ENCODE measurements around the gene CENPF.
A peak's percentile ranks its signal among the peaks of the same experiment; 100 is the strongest.

CENPF gene, protein sequence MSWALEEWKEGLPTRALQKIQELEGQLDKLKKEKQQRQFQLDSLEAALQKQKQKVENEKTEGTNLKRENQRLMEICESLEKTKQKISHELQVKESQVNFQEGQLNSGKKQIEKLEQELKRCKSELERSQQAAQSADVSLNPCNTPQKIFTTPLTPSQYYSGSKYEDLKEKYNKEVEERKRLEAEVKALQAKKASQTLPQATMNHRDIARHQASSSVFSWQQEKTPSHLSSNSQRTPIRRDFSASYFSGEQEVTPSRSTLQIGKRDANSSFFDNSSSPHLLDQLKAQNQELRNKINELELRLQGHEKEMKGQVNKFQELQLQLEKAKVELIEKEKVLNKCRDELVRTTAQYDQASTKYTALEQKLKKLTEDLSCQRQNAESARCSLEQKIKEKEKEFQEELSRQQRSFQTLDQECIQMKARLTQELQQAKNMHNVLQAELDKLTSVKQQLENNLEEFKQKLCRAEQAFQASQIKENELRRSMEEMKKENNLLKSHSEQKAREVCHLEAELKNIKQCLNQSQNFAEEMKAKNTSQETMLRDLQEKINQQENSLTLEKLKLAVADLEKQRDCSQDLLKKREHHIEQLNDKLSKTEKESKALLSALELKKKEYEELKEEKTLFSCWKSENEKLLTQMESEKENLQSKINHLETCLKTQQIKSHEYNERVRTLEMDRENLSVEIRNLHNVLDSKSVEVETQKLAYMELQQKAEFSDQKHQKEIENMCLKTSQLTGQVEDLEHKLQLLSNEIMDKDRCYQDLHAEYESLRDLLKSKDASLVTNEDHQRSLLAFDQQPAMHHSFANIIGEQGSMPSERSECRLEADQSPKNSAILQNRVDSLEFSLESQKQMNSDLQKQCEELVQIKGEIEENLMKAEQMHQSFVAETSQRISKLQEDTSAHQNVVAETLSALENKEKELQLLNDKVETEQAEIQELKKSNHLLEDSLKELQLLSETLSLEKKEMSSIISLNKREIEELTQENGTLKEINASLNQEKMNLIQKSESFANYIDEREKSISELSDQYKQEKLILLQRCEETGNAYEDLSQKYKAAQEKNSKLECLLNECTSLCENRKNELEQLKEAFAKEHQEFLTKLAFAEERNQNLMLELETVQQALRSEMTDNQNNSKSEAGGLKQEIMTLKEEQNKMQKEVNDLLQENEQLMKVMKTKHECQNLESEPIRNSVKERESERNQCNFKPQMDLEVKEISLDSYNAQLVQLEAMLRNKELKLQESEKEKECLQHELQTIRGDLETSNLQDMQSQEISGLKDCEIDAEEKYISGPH (N-terminal part only)

GRCh38 chr1:214602764-214603657 lies at the start of gene CENPF:
Gene CENPF, plus strand, starts transcription at chr1:214603195. Its CDS starts 10,560 bp downstream, at chr1:214613755.
- DNase-seq (ENCODE audit: extremely low spot score), result peak; percentile 97
- ChIA-PET POLR2A (no interaction called here), CTCF (interaction anchor here (1.3 to 4.0 kb wide), 4 partner anchors 10 to 24 kb away, joined by 3 to 15 read pairs (median 8); no protein-coding TSS in a partner anchor)
- TF ChIP-seq, protein P1, sequence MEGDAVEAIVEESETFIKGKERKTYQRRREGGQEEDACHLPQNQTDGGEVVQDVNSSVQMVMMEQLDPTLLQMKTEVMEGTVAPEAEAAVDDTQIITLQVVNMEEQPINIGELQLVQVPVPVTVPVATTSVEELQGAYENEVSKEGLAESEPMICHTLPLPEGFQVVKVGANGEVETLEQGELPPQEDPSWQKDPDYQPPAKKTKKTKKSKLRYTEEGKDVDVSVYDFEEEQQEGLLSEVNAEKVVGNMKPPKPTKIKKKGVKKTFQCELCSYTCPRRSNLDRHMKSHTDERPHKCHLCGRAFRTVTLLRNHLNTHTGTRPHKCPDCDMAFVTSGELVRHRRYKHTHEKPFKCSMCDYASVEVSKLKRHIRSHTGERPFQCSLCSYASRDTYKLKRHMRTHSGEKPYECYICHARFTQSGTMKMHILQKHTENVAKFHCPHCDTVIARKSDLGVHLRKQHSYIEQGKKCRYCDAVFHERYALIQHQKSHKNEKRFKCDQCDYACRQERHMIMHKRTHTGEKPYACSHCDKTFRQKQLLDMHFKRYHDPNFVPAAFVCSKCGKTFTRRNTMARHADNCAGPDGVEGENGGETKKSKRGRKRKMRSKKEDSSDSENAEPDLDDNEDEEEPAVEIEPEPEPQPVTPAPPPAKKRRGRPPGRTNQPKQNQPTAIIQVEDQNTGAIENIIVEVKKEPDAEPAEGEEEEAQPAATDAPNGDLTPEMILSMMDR (IDR thresholded peaks at IDR 0.05; ENCODE audit: control extremely low read depth, extremely low read depth, low read depth, missing control alignments), result no peak

DNA sequence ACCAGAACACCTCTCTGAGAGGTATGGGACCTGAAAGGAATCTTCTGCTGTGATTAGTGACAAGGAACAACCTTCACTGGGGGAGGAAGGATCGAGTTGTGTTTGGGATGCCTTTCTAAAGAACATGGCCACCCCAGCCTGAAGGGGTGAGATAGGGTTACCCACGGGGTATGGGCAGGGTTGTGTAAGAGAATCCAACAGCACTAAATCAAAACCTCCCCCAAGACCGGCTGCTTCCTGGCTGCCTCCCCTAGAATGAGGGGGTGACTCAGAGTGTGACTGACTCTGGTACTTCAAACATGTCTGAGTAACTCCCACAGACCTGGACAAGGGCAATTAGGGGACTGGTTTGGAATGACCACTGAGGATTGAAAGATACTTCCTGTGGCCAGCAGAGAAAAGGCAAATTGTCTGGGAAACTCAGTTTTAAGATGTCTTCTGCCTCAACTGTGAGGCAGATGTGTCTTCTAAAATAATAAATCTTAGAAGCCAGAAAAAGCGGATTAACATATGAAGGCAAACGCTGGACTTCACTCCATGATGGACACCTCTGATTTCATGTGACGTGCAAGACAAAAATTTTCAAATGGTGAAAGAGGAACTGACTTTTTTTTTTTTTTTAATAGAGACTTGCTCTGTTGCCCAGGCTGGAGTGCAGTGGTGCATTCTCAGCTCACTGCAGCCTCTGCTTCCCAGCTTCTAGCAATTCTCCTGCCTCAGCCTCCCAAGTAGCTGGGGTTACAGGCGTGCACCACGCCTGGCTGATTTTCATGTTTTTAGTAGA lies 44.9 kb upstream of the CENPF start:
- ChIA-PET POLR2A (no interaction called here), CTCF (no interaction called here)
- DNase-seq (ENCODE audit: extremely low spot score), result no peak
- TF ChIP-seq, protein P1 (IDR thresholded peaks at IDR 0.05; ENCODE audit: control extremely low read depth, extremely low read depth, low read depth, missing control alignments), result no peak

DNA sequence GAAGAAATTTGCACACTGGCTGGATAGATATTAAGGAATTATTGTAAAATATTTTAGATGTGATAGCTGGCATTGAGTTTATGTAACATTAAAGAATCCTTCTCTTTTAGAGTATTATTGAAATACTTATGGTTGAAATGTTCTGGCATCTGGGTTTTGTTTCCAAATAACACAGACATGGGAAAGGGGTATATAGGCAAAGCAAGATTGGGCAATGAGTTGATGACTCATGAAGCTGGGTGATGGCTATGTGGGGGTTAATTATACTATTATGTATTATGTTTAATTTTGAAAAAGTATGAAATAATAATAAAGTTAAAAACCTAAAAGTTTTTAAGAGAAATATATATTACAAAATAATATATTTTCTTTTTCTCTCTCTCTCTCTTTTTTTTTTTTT lies 39.1 kb upstream of the CENPF start:
- CTCF ChIA-PET, result interaction anchor here (1.5 kb wide), 1 partner anchor 11 kb away, joined by 3 read pairs; no protein-coding TSS in a partner anchor
- DNase-seq (ENCODE audit: extremely low spot score), result no peak
- TF ChIP-seq, protein P1 (IDR thresholded peaks at IDR 0.05; ENCODE audit: control extremely low read depth, extremely low read depth, low read depth, missing control alignments), result no peak
- POLR2A ChIA-PET, result no interaction called here

DNA sequence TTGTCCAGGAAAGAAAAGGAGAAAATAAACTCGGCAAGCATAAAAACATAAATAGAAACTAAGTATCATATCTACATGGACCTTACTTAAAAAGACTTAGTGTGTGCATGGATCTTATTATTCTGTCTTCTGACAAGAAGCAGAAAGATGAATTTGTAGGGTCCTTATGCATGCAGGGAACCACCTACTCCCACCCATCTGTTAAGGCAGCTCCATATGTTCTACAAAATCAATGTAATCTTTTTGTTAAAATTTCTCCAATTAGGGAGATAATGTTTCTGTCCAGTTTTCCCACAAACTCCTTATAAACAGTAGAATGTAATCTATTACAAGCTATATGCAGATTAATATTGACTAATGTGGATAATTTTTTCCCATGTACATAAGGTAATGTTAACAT lies 37.7 kb upstream of the CENPF start:
- ChIA-PET CTCF (interaction anchor here (0.8 to 10.1 kb wide), 5 partner anchors 10 to 304 kb away, joined by 3 to 83 read pairs (median 3); no protein-coding TSS in a partner anchor), POLR2A (no interaction called here)
- TF ChIP-seq, protein P1 (IDR thresholded peaks at IDR 0.05; ENCODE audit: control extremely low read depth, extremely low read depth, low read depth, missing control alignments), result no peak
- no peak for DNase-seq (ENCODE audit: extremely low spot score)

All from GM10248 (cell line).